ENCODE measurements around the gene REPS2. TPM values are rescaled to one million over a fixed set of nuclear protein-coding genes. Genes with fewer than 3 reads are reported as not detected.

REPS2 gene
- total RNA-seq, 1 donor from 2014 or later = 4.1 TPM

DNA sequence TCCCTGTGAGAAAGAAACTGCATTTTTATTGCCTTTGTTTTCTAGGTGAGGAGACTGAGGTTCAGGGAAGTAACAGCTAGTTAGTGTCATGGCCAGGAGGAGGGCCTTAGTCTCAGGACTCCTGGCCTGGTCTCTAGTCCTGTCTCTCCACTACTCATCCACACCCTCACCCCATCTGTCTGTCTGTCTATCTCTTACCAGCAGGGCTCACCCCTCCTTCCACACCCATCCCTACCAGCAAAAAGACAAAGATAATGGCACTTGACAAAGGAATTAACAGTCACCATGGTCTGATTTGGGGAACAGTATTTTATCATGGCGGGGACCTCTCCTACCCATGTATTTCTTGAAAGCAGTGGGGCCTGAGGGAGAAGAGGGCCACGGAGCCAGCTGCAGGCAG lies 125.8 kb downstream of the REPS2 start:
- H3K36me3 Mint-ChIP-seq = no peaks in the 10 kb centered on the region
- H3K4me1 Mint-ChIP-seq = no peaks in the 10 kb centered on the region
- Histone ChIP-seq H3K36me3 (no peaks in the 10 kb centered on the region), H4K20me1 (ENCODE audit: low read depth) (no peaks in the 10 kb centered on the region), H3K4me2 (no peak overlapping the region), H3K4me3 (no peak overlapping the region), H3K27ac (no peak overlapping the region), H3K4me1 (no peaks in the 10 kb centered on the region), H3K9me3 (ENCODE audit: low read depth) (no peaks in the 10 kb centered on the region), H3K27me3 (no peaks in the 10 kb centered on the region), H3K9ac (no peak overlapping the region), H3K79me2 (ENCODE audit: low read depth) (no peaks in the 10 kb centered on the region), H3F3A (ENCODE audit: low read depth) (no peaks in the 10 kb centered on the region), H2AFZ (replicated peaks) (no peak overlapping the region)
- TF ChIP-seq EZH2 (IDR thresholded peaks at IDR 0.05) (no peak), CTCF (IDR thresholded peaks at IDR 0.05) (no peak), EZH2phosphoT487 (IDR thresholded peaks at IDR 0.05) (no peak)
- H3K4me3 Mint-ChIP-seq = no peak overlapping the region
- no peak overlapping the region for H3K27ac Mint-ChIP-seq
- DNase-seq (ENCODE audit: low spot score) = no peak
- no peaks in the 10 kb centered on the region for H3K9me3 Mint-ChIP-seq
- no peaks in the 10 kb centered on the region for H3K27me3 Mint-ChIP-seq (ENCODE audit: insufficient read depth, low read depth)

DNA sequence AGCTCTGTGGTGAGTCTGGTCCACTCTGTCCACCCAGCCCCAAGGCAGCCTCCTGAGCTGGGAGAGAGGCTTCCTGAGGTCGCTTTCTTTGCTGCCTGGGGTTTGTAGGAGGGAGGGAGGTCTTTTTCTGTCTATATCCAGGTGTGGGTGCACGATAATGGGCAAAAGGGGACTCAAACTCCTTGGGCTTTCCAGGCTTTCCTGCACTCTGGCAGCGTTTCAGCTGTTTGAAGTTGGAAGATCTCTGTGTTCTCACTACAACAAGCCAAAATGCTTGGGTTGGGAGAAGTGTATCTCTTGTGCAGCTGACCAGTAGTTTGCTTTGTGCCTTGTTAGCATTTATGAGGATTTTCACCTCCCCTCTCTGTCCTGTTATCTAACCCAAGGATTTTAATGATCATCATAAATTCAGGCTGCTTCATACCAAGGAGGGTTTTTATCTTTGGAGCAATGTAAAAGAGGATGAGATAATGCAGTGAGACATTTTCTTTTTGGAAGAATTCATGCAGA lies 126.3 kb downstream of the REPS2 start:
- Histone ChIP-seq H3K27me3 (no peaks in the 10 kb centered on the region), H3K79me2 (ENCODE audit: low read depth) (no peaks in the 10 kb centered on the region), H3F3A (ENCODE audit: low read depth) (no peaks in the 10 kb centered on the region), H3K36me3 (no peaks in the 10 kb centered on the region), H3K27ac (no peak overlapping the region), H3K9ac (no peak overlapping the region), H3K4me3 (no peak overlapping the region), H4K20me1 (ENCODE audit: low read depth) (no peaks in the 10 kb centered on the region), H2AFZ (replicated peaks) (no peak overlapping the region), H3K9me3 (ENCODE audit: low read depth) (no peaks in the 10 kb centered on the region), H3K4me2 (no peak overlapping the region), H3K4me1 (no peaks in the 10 kb centered on the region)
- no peak for TF ChIP-seq EZH2phosphoT487 (IDR thresholded peaks at IDR 0.05)
- no peak for TF ChIP-seq EZH2 (IDR thresholded peaks at IDR 0.05)
- TF ChIP-seq CTCF (IDR thresholded peaks at IDR 0.05) = no peak
- Mint-ChIP-seq H3K27ac (no peak overlapping the region), H3K36me3 (no peaks in the 10 kb centered on the region), H3K9me3 (no peaks in the 10 kb centered on the region), H3K4me1 (no peaks in the 10 kb centered on the region), H3K27me3 (ENCODE audit: insufficient read depth, low read depth) (no peaks in the 10 kb centered on the region), H3K4me3 (no peak overlapping the region)
- no peak for DNase-seq (ENCODE audit: low spot score)

DNA sequence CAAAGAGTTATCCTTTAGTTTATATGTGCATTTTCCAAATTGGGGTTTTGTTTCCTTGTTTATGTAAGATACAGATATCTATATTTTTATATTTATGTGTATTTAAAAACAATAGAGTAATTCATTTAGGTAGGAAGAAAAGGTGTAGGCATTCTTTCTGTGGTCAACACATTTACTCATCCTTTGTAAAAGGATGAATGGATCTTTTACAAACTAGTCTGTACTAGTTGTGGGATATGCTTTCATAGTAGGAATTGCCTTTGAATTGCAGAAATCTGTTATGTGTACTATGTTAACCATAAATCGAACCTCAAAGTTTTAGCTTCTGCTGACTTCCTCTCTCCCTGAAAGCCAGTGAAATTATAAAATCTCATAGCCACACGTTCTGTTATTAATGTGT lies 128.5 kb downstream of the REPS2 start:
- Histone ChIP-seq H3K36me3 (no peaks in the 10 kb centered on the region), H3K27ac (no peak overlapping the region), H3K79me2 (ENCODE audit: low read depth) (no peaks in the 10 kb centered on the region), H3K9me3 (ENCODE audit: low read depth) (no peaks in the 10 kb centered on the region), H3F3A (ENCODE audit: low read depth) (no peaks in the 10 kb centered on the region), H3K4me3 (no peak overlapping the region), H3K27me3 (no peaks in the 10 kb centered on the region), H4K20me1 (ENCODE audit: low read depth) (no peaks in the 10 kb centered on the region), H3K4me1 (no peaks in the 10 kb centered on the region), H3K4me2 (no peak overlapping the region), H2AFZ (replicated peaks) (no peak overlapping the region), H3K9ac (no peak overlapping the region)
- no peak for TF ChIP-seq CTCF (IDR thresholded peaks at IDR 0.05)
- TF ChIP-seq EZH2 (IDR thresholded peaks at IDR 0.05) = no peak
- no peak for TF ChIP-seq EZH2phosphoT487 (IDR thresholded peaks at IDR 0.05)
- Mint-ChIP-seq H3K36me3 (no peaks in the 10 kb centered on the region), H3K27me3 (ENCODE audit: insufficient read depth, low read depth) (no peaks in the 10 kb centered on the region), H3K4me3 (no peak overlapping the region), H3K4me1 (no peaks in the 10 kb centered on the region), H3K27ac (no peak overlapping the region), H3K9me3 (no peaks in the 10 kb centered on the region)
- no peak for DNase-seq (ENCODE audit: low spot score)
